ENCODE results near the gene MYCBPAP. TPM values are rescaled to one million over a fixed set of nuclear protein-coding genes. Genes with fewer than 3 reads are reported as not detected.

The MYCBPAP gene
- total RNA-seq, 1 experiment from 2014 or later = not detected

DNA sequence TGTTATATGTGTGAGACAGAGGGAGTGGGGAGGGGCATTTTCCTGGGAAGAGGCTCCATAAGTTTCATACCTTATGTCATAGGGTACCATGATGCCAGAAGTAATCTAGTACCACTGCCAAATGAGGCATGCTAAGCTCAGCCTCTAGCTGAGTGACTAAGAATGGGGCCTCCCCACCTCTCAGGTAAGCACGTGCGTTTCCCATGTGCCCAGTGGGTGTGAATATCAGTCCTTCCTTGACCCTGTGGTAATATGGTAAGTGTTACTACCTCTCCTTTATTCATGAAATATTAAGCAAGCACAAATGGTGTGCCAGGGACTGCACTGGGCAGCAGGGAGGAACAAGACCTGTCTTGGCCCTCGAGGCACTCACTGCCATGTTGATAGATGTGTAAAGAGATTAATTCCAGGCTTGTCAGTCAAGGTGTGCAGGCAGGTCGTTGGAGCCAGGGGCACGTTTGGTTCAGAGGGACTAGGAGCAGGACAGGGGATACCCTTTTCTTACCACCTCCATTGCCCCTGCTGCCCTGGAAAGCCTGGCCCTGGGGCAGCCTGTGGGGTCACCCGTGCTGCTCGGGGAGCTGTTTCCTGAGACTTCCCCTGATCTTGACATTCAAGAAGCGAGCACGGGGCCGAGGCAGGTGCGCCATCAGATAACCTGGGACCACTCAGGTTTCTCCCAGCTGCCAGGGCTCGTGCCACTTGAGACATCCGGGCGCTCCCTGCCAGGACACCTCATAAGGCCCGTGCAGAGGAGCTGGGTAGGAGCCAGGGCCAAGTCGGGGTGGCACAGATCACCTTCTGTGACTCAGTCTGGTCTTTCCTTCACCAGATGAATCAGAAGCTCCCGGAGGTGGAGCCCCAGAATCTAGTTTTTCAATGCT, 20.8 kb upstream of the MYCBPAP start:
- no peaks in the 10 kb centered on the region for H3K9me3 ChIP-seq (ENCODE audit: control insufficient read depth in 1 of 2, insufficient read depth in 1 of 2, low read depth in 1 of 2, low read length in 2 of 2)
- peak overlapping the region; percentile 34 for H3K4me2 ChIP-seq (ENCODE audit: low read length)
- DNase-seq (ENCODE audit: low read depth, low spot score) (no peak), ATAC-seq (peak; percentile 55)
- H3K4me3 ChIP-seq (replicated peaks in 1 of 2; ENCODE audit: low read depth in 1 of 2, low read length in 2 of 2) = no peak overlapping the region
- no peak overlapping the region for H2AFZ ChIP-seq (ENCODE audit: low read depth, low read length, poor library complexity, severe bottlenecking)
- H3K27me3 ChIP-seq (ENCODE audit: insufficient read depth, low read length) = no peaks in the 10 kb centered on the region
- peaks cover 7% of the 10 kb centered on the region; the same call in 1 of the 2 replicates for H3K79me2 ChIP-seq (ENCODE audit: insufficient read depth, low read length)
- no peaks in the 10 kb centered on the region for H4K20me1 ChIP-seq (ENCODE audit: insufficient read depth)
- ChIA-PET CTCF (interaction anchor here (1.0 to 2.0 kb wide), 3 partner anchors 13 to 125 kb away, joined by 3 to 12 read pairs (median 3); partner anchors contain the start of gene LRRC59), POLR2A (interaction anchor here (0.8 kb wide), 2 partner anchors 8 to 16 kb away, joined by 3 read pairs; no protein-coding TSS in a partner anchor), RAD21 (ENCODE audit: low non-redundant PET in 1 of 2, low total read pairs in 2 of 2, uncharacterized antibody in 2 of 2, unreplicated experiment in 2 of 2) (no interaction called here)
- H3K27ac ChIP-seq (ENCODE audit: low read depth, low read length) = 0 out of 2 replicates have a peak overlapping the region, but pooled peaks have one; percentile 1
- BruUV-seq (replicated peaks) = no TSS peak
- H3K36me3 ChIP-seq (ENCODE audit: control insufficient read depth in 1 of 2, insufficient read depth in 2 of 2, low read length in 2 of 2) = peaks cover 20 to 28% of the 10 kb centered on the region in 2 experiments
- peaks cover 11 to 25% of the 10 kb centered on the region in 2 experiments for H3K4me1 ChIP-seq (ENCODE audit: control insufficient read depth in 1 of 2, insufficient read depth in 2 of 2, low read length in 2 of 2)
- H3K9ac ChIP-seq (ENCODE audit: low read length) = no peak overlapping the region
- intact Hi-C loops (cut with micrococcal nuclease) = no loop called here
- no peaks in the 10 kb centered on the region for H3K9me2 ChIP-seq (ENCODE audit: insufficient read depth)
- TF ChIP-seq, protein P1, sequence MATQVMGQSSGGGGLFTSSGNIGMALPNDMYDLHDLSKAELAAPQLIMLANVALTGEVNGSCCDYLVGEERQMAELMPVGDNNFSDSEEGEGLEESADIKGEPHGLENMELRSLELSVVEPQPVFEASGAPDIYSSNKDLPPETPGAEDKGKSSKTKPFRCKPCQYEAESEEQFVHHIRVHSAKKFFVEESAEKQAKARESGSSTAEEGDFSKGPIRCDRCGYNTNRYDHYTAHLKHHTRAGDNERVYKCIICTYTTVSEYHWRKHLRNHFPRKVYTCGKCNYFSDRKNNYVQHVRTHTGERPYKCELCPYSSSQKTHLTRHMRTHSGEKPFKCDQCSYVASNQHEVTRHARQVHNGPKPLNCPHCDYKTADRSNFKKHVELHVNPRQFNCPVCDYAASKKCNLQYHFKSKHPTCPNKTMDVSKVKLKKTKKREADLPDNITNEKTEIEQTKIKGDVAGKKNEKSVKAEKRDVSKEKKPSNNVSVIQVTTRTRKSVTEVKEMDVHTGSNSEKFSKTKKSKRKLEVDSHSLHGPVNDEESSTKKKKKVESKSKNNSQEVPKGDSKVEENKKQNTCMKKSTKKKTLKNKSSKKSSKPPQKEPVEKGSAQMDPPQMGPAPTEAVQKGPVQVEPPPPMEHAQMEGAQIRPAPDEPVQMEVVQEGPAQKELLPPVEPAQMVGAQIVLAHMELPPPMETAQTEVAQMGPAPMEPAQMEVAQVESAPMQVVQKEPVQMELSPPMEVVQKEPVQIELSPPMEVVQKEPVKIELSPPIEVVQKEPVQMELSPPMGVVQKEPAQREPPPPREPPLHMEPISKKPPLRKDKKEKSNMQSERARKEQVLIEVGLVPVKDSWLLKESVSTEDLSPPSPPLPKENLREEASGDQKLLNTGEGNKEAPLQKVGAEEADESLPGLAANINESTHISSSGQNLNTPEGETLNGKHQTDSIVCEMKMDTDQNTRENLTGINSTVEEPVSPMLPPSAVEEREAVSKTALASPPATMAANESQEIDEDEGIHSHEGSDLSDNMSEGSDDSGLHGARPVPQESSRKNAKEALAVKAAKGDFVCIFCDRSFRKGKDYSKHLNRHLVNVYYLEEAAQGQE (IDR thresholded peaks at IDR 0.05; ENCODE audit: low read depth) = no peak
- TF ChIP-seq SIN3A (IDR thresholded peaks at IDR 0.05; ENCODE audit: low read depth) (no peak), EZH2phosphoT487 (IDR thresholded peaks at IDR 0.05; ENCODE audit: borderline replicate concordance) (no peak), EZH2 (IDR thresholded peaks at IDR 0.05) (no peak), RAD21 (IDR thresholded peaks at IDR 0.05; ENCODE audit: low read depth) (no peak), ZNF274 (IDR thresholded peaks at IDR 0.05; ENCODE audit: low read depth, low read length) (no peak), EGR1 (IDR thresholded peaks at IDR 0.05; ENCODE audit: low read depth) (no peak), POLR2A (IDR thresholded peaks at IDR 0.05; ENCODE audit: borderline replicate concordance, extremely low read depth, insufficient read depth, insufficient read length) (no peak), TCF7L2 (IDR thresholded peaks at IDR 0.05; ENCODE audit: borderline replicate concordance, extremely low read depth, insufficient read depth, insufficient read length) (no peak), FOSL1 (IDR thresholded peaks at IDR 0.05; ENCODE audit: low read depth) (peak; percentile 54; the same call in 1 of the 2 replicates), CEBPB (IDR thresholded peaks at IDR 0.05; ENCODE audit: low read depth) (no peak), JUND (IDR thresholded peaks at IDR 0.05) (peak; percentile 48; the same call in 1 of the 2 replicates), POLR2AphosphoS5 (IDR thresholded peaks at IDR 0.05; ENCODE audit: low read depth, low read length) (peak; percentile 16; the same call in 1 of the 2 replicates), ZFX (IDR thresholded peaks at IDR 0.05) (no peak), YY1 (IDR thresholded peaks at IDR 0.05; ENCODE audit: extremely low read depth, insufficient replicate concordance, low read depth, low read length) (no peak)
- TF ChIP-seq, protein P2, sequence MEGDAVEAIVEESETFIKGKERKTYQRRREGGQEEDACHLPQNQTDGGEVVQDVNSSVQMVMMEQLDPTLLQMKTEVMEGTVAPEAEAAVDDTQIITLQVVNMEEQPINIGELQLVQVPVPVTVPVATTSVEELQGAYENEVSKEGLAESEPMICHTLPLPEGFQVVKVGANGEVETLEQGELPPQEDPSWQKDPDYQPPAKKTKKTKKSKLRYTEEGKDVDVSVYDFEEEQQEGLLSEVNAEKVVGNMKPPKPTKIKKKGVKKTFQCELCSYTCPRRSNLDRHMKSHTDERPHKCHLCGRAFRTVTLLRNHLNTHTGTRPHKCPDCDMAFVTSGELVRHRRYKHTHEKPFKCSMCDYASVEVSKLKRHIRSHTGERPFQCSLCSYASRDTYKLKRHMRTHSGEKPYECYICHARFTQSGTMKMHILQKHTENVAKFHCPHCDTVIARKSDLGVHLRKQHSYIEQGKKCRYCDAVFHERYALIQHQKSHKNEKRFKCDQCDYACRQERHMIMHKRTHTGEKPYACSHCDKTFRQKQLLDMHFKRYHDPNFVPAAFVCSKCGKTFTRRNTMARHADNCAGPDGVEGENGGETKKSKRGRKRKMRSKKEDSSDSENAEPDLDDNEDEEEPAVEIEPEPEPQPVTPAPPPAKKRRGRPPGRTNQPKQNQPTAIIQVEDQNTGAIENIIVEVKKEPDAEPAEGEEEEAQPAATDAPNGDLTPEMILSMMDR (IDR thresholded peaks at IDR 0.05 in 2 of 3, conservative IDR thresholded peaks at IDR 0.05 in 1 of 3; ENCODE audit: borderline replicate concordance in 1 of 3, insufficient read depth in 1 of 3, low read depth in 2 of 3, low read length in 2 of 3) = no peak
- TF ChIP-seq, protein P3, sequence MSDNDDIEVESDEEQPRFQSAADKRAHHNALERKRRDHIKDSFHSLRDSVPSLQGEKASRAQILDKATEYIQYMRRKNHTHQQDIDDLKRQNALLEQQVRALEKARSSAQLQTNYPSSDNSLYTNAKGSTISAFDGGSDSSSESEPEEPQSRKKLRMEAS (IDR thresholded peaks at IDR 0.05) = 0 out of 2 replicates have a peak, but pooled peaks have one; percentile 45
- TF ChIP-seq, protein P4, sequence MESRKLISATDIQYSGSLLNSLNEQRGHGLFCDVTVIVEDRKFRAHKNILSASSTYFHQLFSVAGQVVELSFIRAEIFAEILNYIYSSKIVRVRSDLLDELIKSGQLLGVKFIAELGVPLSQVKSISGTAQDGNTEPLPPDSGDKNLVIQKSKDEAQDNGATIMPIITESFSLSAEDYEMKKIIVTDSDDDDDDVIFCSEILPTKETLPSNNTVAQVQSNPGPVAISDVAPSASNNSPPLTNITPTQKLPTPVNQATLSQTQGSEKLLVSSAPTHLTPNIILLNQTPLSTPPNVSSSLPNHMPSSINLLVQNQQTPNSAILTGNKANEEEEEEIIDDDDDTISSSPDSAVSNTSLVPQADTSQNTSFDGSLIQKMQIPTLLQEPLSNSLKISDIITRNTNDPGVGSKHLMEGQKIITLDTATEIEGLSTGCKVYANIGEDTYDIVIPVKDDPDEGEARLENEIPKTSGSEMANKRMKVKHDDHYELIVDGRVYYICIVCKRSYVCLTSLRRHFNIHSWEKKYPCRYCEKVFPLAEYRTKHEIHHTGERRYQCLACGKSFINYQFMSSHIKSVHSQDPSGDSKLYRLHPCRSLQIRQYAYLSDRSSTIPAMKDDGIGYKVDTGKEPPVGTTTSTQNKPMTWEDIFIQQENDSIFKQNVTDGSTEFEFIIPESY (IDR thresholded peaks at IDR 0.05; ENCODE audit: extremely low read depth, insufficient replicate concordance, low read length) = no peak
